Measurements from ENCODE around the gene SELENOI.

- TF ChIP-seq CTCF (conservative IDR thresholded peaks at IDR 0.05 in 1 of 2, IDR thresholded peaks at IDR 0.05 in 1 of 2; ENCODE audit: extremely low read depth in 1 of 2, insufficient read depth in 1 of 2, low read depth in 1 of 2, low read length in 2 of 2) (no peak), EZH2 (IDR thresholded peaks at IDR 0.05; ENCODE audit: borderline replicate concordance, low read length) (no peak)
Measured at GRCh38 chr2:26432363-26432762, 86.4 kb downstream of the SELENOI start.

All from mammary epithelial cell (primary cell).